M059J (cell line): ENCODE results near the gene NCBP2. TPM values are rescaled to one million over a fixed set of nuclear protein-coding genes. Genes with fewer than 3 reads are reported as not detected.

ENCODE experiments used
- DNase-seq: peaks from one replicate; pipeline ENCODE4 v3.0.0-alpha.2; 2012; ENCODE audit warnings: low read depth
- total RNA-seq: library from RNA; depleted of rRNA; stranded (reverse); fragments of >200 nt; shearing (Covaris generic); gene quantifications from 2 replicates; pipeline ENCODE4 v1.2.3, GENCODE V29; 2014

Gene NCBP2
- total RNA-seq, 1 experiment from 2014 or later: 95.5 TPM

DNA sequence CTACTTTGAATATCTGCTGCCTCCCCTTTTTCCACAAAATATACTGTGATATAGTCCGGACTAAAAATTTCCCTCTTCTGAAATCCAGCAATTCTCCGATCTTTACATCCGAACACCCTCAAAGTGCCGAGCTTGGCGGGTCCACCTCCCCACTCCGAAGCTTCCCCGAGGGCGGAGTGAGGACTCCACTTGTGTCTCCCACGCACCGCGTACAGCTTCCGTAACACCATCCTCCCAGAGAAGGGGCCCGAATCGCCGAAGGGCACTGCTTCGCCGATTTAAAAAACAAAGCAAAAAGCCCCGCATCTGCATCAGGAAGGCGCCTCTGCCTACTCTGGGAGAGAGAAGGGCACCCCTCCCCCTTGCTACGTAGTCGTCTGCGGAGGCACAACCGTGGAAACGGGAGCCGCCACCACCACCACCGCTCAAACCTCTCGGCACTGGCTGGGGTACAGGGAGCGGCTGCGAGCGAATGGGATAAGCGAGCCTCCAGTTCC, 551 bp downstream of the NCBP2 start:
- DNase-seq: no peak

DNA sequence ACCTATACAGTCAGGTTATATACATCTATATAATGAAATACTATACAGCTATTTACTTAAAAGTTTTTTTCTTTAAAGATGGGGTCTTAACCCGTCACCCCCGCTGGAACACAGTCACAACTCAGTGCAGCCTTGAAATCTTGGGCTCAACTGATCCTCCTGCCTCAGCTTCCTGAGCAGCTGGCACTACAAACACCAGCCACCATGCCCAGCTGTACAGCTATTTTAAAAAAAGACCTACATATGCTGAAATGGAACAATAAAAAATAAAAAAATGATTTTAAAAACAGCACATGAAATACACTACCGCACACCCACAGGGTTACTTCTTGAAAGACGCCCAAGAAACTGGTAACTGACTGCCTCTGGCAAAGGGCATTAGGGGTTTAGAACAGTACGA, 3.8 kb downstream of the NCBP2 start:
- DNase-seq: no peak

- DNase-seq: no peak
These were observed 4.2 kb downstream of the NCBP2 start for GRCh38 chr3:196938124-196938523.

DNA sequence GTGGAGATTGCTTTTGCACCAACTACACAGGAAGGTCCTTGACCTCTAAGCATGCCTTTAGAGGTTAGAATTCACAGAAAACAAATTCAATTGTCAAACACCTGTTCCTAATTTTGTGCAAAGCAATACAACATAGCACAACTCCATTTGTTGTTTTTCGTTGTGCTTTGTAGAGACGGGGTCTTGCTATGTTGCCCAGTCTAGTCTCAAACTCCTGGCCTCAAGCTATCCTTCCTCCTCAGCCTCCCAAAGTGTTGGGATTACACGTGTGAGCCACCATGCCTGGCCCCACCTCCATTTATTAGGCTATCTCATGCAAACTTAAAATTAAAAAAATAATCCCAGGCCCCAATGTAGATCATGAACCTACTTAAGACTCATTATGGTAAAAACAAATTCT, 6.0 kb downstream of the NCBP2 start:
- no peak for DNase-seq

DNA sequence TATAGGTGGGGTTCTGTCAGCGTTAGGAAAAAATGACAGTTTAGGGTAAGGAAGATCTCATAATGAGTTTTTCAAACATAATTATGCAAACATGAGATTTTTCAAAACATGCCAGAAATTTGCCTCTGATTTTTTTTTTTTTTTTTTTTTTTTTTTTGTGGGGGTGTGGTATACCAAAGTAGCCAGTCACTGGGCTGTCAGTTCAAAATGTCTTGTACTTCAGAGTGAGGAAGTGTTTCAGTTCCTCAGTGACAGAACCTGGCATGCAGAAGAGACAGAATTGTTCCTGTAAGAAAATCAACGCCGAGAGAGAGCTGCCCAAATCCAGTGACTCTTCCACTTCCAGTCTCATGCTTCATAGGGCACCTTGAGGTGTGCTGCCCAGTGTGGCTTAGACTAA, 9.7 kb downstream of the NCBP2 start:
- no peak for DNase-seq

- no peak for DNase-seq
These were observed 10.3 kb downstream of the NCBP2 start for GRCh38 chr3:196931828-196932587.

DNA sequence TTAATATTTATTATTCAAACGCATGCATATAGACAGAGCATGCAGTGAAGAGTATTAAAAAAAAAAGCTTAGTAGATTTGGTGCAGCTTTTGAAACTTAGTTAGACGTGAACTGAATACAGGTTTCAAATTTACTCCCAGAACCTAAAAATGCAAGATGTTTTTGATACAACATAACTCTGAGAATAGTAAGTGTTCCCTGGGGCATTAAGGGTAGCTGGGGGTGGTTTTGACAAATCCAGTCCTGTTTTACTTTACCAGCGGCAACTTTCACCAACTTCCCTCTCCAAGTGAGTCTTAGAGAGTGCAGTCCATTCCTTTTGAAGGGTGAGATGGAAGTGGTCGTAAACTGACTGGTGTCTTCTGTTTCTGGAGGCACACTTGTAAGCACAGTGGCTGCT, 11.2 kb downstream of the NCBP2 start:
- DNase-seq: no peak

DNA sequence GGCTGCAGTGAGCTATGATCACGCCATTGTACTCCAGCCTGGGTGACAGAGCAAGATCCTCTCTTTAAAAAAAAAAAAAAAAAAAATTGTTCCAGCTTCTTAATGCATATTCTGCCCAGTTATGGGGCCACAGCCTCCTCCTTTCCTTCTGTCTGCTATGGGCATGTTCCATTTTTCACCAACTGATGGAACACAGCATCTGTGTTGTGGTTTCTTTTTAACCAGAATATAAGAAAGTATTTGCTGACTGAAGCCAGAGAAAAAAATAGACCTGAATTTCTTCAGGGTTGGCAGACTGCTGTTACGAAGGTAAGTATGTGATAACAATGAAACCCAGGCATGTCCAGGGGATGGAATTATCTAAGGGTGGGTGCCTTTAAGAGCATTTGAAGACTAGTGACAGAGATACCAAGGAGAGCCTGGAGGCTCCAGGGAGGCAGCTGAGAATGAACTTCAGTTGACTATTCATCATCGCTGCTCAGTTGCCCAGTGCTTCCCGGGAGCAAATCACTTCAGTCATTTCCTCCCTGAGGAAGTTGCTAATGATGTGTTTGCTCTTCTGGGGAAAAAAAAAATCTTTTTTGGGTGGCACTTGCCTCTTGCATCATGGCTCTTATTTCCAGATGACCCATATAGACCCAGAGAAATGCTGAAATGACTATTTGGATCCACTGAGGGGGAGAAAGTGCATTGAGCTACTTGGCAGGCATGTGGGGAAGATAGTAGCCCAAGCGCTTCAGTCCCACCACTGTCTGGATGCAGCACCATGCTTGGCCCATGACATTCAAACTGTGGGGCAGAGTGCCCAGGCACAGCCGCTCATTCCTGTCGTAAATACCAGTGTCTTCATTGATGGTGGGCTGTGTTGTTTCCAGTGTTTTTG, 14.5 kb downstream of the NCBP2 start:
- no peak for DNase-seq

- no peak for DNase-seq
These were observed 21.6 kb downstream of the NCBP2 start for GRCh38 chr3:196920733-196921132.

DNA sequence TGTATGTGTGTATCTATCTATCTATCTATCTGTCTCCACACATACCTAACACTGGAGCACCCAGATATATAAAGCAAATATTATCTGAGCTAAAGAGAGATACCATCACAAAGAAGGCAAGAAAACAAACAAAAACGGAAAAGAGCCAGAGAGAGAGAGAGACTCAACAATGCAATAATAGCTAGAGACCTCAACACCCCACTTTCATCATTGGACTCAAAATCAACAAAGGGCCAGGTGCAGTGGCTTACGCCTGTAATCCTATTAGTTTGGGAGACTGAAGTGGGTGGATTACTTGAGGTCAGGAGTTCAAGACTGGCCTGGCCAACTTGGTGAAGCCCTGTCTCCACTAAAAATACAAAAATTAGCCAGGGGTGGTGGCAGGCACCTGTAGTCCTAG, 23.4 kb downstream of the NCBP2 start:
- DNase-seq: no peak

DNA sequence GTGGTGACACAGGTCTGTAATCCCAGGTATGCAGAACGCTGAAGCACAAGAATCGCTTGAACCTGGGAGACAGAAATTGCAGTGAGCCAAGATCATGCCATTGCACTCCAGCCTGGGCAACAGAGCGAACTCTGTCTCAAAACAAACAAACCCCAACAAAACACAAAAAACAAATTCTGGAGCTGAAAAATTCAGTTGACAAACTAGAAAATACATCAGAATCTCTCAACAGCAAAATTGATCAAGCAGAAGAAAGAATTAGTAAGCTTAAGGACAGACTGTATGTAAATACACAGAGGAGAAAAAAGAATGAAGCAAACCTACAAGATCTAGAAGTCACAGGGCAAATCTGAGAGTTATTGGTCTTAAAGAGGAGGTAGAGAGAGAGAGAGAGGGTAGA, 25.3 kb downstream of the NCBP2 start:
- DNase-seq: no peak

- DNase-seq: no peak
These were observed 26.1 kb downstream of the NCBP2 start for GRCh38 chr3:196916221-196916620.

- DNase-seq: no peak
These were observed 27.0 kb downstream of the NCBP2 start for GRCh38 chr3:196915375-196915774.

- DNase-seq: no peak
These were observed 27.5 kb downstream of the NCBP2 start for GRCh38 chr3:196914866-196915265.

- no peak for DNase-seq
These were observed 38.6 kb downstream of the NCBP2 start for GRCh38 chr3:196903740-196904139.

DNA sequence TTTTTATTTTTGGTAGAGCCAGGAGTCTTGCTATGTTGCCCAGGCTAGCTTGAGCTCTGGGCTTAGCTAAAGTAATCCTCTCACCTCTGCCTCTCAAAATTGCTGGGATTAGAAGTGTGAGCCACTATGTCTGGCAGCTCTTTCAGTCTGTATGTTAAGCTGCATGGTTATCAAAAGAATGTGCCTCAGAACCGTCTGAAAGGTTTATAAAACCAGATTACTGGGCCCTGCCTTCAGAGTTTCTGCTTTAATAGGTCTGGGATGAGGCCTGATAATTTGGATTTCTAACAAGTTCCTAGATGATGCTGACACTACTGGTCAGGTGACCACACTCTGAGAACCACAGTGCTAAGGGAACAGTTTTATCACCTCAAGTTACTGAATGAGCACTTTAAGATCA, 40.0 kb downstream of the NCBP2 start:
- no peak for DNase-seq

DNA sequence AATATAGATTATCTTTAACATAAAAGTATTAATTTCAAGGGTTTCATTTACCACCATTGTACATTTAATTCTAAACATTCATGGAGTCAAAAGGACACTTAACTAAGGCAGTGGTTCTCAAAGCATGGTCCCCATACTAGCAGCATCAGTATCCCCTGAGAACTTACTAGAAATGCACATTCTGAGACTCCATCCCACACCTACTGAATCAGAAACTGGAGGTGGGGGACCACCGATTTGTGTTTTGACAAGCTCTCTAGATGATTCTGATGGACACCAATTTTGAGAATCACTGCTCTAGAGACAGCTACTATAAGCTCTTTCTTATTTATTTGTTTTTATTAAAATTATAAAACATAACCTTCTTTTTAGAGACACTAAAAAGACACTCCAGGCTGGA, 40.6 kb downstream of the NCBP2 start:
- no peak for DNase-seq

- DNase-seq: no peak
These were observed 46.1 kb downstream of the NCBP2 start for GRCh38 chr3:196896229-196896628.

DNA sequence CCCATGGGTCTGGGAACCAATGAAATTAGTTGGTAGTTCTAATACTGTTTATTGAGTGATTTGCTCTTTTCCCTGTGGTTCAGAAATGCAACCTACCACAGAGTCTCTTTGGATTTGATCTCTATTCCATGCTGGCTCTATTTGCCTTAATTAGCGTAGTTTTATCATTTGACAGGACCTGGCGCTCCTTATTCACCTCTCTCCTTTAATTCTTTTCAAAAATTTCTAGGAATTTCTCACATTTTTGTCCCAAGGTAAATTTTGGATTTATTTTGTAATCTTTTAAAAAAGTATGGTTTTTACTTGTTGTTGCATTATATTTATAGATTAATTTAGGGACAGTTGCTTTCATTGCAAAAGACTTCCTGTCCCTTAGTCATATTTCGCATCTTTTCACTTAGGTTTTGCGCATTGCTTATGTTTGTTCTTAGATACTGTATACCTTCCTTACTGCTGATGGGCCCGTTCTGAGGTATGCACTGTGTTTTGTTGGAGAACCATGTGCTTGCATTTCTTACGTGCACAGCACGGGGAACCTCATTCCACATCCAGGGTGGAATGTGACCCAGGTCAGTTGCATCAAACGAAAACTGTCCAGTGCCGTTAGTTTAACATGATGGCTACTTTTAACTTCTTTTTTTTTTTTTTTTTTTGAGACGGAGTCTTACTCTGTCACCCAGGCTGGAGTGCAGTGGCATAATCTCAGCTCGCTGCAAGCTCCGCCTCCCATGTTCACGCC, 47.6 kb downstream of the NCBP2 start:
- no peak for DNase-seq

GRCh38 chr3:196889844-196890708, 52.3 kb downstream of the NCBP2 start:
- no peak for DNase-seq

DNA sequence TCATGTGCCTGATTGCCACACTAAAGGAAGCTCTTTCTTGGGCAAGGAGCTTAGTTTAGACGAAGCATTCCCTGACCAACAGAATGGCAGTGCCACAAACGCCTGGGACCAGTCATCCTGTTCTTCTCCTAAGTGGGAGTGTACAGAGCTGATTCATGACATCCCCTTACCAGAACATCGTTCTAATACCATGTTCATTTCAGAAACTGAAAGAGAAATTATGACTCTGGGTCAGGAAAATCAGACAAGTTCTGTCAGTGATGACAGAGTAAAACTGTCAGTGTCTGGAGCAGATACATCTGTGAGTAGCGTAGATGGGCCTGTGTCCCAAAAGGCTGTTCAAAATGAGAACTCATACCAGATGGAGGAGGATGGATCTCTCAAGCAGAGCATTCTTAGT, 56.2 kb downstream of the NCBP2 start:
- no peak for DNase-seq
